Thyroid gland (tissue), 4 donors: ENCODE results near the gene ATP6V0A4.

Experiments used
- CTCF ChIP-seq, 6 experiments: fragments of 200-600 bp in 3 of 6; fragments of 450-650 bp in 3 of 6; sonication (generic) in 3 of 6; IDR thresholded peaks; one replicate each; pipeline ENCODE4 v1.5.1; 2016 to 2019; ENCODE audit warnings: antibody characterized with exemption in 6 of 6, mild to moderate bottlenecking in 2 of 6, inconsistent platforms in 1 of 6, moderate library complexity in 1 of 6
- POLR2A ChIP-seq, 2 donors: fragments of 450-650 bp; IDR thresholded peaks; one replicate each; pipeline ENCODE4 v1.6.1; 2017; ENCODE audit warnings: antibody characterized with exemption in 2 of 2, mild to moderate bottlenecking in 2 of 2, moderate library complexity in 1 of 2

DNA sequence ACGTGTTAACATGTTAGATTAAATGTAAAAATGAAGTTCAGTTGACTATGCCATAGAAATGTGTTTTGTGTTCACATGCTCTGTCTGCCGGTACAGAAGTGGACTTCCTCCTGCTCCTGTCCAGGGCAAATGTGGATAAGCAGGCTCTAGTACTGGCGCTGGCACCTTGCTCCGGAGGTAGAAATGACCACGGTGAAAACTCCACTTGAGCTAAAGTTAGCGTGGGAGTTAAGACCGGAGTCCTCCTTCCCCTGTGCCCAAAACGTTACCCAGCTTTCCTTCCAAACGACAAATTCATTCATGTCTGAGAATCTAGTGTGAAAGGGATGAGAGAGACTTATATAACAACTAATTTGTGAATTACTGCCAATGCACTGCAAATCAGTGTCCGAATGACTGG, 35.0 kb upstream of the ATP6V0A4 start:
- TF ChIP-seq CTCF (IDR thresholded peaks at IDR 0.05): no peak
- no peak for TF ChIP-seq POLR2A (IDR thresholded peaks at IDR 0.05)
